GM20000 (cell line): ENCODE measurements around the gene DAB1.

Source experiments
- DNase-seq: peaks from one replicate; pipeline ENCODE4 v3.0.0; 2012; ENCODE audit warnings: low spot score
- CTCF ChIP-seq: IDR thresholded peaks from 2 replicates; pipeline ENCODE4 v1.5.1; 2012; ENCODE audit warnings: mild to moderate bottlenecking, control low read depth; ENCODE audit errors: extremely low read depth, missing control alignments

Gene DAB1

GRCh38 chr1:57363165-57363564, 60.7 kb downstream of the DAB1 start:
- DNase-seq = no peak
- no peak for TF ChIP-seq CTCF

GRCh38 chr1:57362480-57362879, 61.4 kb downstream of the DAB1 start:
- DNase-seq = no peak
- TF ChIP-seq CTCF = no peak

DNA sequence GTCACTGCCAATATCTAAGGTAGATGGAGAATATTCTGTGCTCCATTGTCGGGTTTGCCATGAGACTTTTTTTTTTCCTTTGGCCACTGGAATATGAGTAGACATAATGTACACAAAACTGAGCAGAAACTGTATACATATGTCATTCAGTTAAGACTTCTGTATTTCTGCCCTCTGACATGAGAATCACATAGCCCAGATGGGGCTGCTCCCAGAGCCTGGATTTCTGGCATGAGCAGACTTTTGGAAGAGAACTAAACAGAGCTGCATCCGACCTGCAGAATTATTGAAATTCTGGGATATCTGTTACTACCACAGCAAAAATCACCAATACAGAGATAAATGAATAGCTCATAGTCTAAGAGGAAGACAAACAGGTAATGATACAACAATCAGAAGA, 62.3 kb downstream of the DAB1 start:
- TF ChIP-seq CTCF = no peak
- no peak for DNase-seq

GRCh38 chr1:57360846-57361407, 62.9 kb downstream of the DAB1 start:
- DNase-seq = no peak
- no peak for TF ChIP-seq CTCF

- TF ChIP-seq CTCF = no peak
- no peak for DNase-seq
These were observed 66.4 kb downstream of the DAB1 start for GRCh38 chr1:57357462-57357861.

- TF ChIP-seq CTCF = no peak
- DNase-seq = no peak
These were observed 70.2 kb downstream of the DAB1 start for GRCh38 chr1:57353654-57354053.

GRCh38 chr1:57350610-57351009, 73.2 kb downstream of the DAB1 start:
- TF ChIP-seq CTCF = no peak
- no peak for DNase-seq

DNA sequence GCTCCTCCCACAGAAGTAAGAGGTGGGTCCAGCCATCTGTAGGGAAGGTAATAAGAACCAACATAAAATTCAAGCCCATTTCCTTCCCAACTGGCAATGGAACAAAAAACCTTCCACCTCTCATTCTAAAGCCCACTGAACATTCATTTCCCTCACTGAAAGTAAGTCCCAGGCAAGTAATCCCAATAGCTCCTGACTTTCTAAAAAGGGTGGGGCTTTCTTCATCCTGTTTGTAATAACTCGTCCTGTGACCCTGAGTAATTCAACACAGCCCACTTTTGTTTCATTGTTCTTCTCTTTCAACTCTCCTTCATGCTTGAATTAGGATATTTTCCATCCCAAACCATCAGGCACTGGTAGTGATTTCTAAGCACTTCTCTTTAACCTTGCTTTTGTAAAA, 74.9 kb downstream of the DAB1 start:
- DNase-seq = no peak
- TF ChIP-seq CTCF = no peak
